HG03575 (cell line): ENCODE measurements around the gene HHEX.
"Not testable (repeated sequence)": the region's sequence is repeated elsewhere in the genome, so short reads cannot be mapped to it uniquely, and the experiment has no call there.

Experiments
- ATAC-seq: cut with Tn5 transposase; IDR thresholded peaks from one replicate; pipeline ENCODE4 v1.9.1; 2021; ENCODE audit not compliant: unreplicated experiment, insufficient number of reproducible peaks, low FRiP score; ENCODE audit errors: extremely low read depth

The HHEX gene

DNA sequence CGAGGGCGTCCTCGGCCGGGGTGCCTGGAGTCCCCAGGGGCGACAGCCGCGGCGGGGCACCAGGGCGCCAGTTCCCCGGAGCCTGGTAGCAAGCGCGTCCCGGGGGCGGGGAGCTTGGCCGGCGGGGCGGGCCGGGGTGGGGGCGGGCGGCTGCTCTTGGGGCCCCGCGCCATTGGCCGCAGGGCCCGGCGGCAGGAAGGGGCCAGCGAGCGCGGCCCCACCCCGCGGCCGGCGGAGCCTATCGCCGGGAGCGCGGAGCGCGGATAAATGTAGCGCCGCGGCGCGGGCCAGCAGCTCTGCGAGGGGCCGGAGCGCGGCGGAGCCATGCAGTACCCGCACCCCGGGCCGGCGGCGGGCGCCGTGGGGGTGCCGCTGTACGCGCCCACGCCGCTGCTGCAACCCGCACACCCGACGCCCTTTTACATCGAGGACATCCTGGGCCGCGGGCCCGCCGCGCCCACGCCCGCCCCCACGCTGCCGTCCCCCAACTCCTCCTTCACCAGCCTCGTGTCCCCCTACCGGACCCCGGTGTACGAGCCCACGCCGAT lies at the start of gene HHEX:
Gene HHEX, plus strand, starts transcription at position 293 of the 548 bp plus-strand sequence. Its CDS starts 32 bp downstream, at position 325.
- no peak for ATAC-seq

DNA sequence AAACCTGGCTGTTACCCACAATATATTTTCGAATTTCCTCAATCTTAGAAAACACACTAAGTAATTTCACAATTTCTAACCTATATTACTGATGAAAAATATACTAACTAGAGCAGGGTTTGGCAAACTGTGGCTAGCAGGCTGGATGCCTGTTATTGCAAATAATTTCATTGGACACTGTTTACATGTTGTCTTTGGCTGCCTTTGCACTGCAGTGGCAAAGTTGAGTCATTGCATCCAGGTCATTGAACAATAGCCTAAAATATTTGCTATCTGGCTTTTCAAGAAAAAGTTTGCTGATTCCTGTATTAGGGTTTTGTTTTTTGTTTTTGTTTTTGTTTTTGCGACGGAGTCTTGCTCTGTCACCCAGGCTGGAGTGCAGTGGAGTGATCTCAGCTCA lies 49.6 kb upstream of the HHEX start:
- ATAC-seq, result no peak

DNA sequence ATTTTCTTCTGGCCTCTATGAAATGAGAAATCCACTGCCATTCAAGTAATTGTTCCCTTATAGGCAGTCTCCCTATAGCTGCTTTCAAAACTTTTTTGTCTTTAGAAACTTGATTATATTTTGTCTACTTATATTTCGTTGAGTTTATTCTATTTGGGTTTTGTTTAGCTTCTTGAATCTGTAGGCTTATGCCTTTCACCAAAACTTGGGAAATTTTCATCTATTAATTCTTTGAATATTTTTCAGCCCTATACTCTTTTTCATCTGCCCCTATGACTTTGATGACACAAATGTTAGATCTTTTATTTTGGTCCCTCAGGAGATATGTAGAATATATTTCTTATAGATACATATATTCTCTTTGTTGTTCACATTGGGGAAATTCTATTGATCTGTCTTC lies 48.3 kb upstream of the HHEX start:
- ATAC-seq, result no peak

- ATAC-seq, result no peak
These were observed 44.8 kb upstream of the HHEX start for GRCh38 chr10:92644921-92645320.

DNA sequence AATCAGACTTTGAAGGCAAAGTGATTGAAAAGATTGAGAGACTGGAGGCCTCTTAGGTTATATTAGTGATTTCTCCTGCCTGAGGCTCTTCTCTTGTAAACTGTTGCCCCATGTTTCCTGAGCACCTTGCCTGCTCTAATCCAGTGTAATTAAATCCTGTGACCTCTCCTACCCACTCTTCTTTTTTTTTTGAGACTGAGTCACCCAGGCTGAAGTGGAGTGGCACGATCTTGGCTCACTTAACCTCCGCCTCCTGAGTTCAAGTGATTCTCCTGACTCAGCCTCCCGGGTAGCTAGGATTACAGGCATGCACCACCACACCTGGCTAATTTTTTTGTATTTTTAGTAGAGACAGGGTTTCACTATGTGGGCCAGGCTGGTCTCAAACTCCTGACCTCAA lies 38.9 kb upstream of the HHEX start:
- not testable (repeated sequence) for ATAC-seq

DNA sequence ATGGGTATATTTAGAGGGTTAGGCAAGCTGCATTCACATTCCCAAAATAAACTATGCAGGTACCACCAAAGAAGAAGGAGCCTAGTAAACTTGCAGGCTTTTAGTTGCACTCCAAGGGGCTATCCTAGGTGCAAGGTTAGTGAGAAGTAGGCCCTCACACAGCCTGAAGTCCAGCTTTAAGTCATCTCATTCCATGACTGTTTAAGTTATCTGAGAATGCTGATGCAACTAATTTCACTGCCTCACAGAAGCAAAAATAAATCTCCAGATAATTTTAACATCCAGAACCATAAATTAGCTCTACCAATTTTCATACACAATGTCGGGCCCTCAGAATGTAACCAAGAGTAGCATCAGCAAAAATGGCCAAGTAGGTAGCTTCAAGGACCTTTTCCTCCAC lies 34.3 kb upstream of the HHEX start:
- no peak for ATAC-seq

- ATAC-seq, result no peak
These were observed 33.3 kb upstream of the HHEX start for GRCh38 chr10:92656266-92656961.

GRCh38 chr10:92657024-92657423 lies 32.7 kb upstream of the HHEX start:
- no peak for ATAC-seq

GRCh38 chr10:92662848-92663247 lies 26.9 kb upstream of the HHEX start:
- no peak for ATAC-seq

DNA sequence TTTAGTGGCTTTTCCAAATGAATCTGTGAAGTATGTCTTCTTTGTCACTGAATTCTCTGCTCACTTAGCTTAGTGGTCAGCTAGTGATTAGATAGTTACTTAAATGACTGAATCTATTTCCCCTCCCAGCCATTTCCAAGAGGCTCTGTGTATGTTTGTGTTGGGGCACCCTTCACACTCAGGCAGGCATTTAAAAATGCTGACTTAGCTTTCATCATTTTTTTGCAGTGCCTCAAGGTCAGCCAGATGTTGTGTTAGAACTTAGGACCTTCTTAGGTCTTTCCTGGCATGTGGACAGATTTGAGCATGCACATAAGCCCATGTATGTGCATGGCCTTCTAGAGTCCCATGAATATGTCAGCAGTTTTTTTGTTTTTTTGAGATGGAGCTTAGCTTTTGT lies 25.4 kb upstream of the HHEX start:
- no peak for ATAC-seq

- ATAC-seq, result no peak
These were observed 22.7 kb upstream of the HHEX start for GRCh38 chr10:92667078-92667477.

DNA sequence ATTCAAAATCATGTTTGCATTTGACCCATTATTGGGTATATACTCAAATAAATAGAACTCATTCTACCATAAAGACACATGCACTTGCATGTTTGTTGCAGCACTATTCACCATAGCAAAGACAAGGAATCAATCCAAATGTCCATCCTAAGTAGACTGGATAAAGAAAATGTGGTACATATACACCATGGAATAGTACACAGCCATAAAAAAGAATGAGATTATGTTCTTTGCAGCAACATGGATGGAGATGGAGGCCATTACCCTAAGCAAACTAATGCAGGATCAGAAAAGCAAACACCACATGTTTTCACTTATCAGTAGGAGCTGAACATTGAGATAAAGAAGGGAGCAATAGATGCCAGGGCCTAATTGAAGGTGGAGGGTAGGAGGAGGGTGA lies 12.0 kb upstream of the HHEX start:
- no peak for ATAC-seq

- ATAC-seq, result no peak
These were observed 11.5 kb upstream of the HHEX start for GRCh38 chr10:92678206-92678605.

GRCh38 chr10:92681306-92681834 lies 8.4 kb upstream of the HHEX start:
- no peak for ATAC-seq

- no peak for ATAC-seq
These were observed 1.2 kb upstream of the HHEX start for GRCh38 chr10:92688573-92688926.

DNA sequence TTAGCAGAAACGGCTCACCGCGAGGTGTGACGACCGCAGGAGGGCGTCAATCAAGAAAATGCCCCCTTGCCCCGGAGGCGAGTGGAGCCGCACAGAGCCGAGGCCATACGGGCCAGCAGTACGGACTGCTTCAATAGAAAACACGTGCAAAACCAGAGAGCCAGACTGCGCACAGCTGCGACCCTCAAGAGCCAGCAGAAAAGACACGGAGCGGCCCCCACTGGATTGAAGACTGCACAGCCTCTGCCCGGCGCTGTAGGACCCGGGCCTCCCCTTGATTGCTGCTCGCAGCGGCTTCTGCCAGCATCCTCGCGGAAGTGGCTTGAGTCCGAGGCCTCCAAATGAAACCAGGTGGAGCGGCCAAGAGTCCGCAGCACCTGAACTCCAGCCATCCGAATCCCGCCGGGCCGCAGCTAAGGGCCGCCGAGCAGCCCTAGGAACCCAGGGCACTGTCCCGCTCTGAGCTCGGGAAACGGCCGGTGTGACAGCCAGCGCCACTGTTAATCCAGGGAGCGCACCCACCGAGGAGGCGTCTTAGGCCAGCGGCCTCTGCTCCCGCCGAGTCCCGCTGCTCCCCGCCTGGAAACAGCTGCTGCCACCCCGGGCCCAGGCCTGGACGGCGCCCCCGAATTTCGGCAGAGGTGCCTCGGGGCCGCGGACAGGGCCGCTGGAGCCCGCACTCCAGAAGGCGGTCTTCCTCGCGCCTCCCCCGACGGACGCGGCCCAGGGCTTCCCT lies 660 bp upstream of the HHEX start:
- no peak for ATAC-seq

DNA sequence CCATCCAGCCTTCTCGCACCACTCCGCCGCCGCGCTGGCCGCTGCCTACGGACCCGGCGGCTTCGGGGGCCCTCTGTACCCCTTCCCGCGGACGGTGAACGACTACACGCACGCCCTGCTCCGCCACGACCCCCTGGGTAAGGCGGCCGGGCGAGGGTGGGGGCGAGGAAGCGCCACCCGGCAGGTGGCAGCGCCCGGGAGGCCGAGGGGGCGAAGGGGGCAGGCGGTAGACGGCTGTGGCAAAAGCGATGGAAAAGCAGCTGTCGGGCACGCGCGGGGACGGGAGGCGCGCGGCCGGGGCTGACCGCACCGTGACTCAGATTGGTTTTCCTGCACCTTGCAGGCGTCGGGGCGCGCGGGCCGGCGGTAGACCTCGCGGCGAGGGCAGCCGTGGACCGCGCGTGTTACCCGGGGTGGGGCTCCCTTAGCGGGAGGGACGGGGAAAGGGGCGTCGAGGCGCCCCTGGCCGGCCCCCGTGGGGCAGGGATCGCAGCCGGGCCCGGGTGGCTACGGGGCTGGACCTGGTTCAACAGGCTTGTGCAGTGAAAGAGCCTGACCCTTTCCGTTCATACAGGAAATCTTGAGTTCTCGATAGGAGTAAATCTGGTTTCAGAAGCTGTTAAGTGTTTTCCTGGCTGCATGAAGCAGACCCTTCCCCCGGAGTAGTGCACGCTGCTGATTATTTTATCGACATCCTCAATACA lies 608 bp downstream of the HHEX start:
- no peak for ATAC-seq

DNA sequence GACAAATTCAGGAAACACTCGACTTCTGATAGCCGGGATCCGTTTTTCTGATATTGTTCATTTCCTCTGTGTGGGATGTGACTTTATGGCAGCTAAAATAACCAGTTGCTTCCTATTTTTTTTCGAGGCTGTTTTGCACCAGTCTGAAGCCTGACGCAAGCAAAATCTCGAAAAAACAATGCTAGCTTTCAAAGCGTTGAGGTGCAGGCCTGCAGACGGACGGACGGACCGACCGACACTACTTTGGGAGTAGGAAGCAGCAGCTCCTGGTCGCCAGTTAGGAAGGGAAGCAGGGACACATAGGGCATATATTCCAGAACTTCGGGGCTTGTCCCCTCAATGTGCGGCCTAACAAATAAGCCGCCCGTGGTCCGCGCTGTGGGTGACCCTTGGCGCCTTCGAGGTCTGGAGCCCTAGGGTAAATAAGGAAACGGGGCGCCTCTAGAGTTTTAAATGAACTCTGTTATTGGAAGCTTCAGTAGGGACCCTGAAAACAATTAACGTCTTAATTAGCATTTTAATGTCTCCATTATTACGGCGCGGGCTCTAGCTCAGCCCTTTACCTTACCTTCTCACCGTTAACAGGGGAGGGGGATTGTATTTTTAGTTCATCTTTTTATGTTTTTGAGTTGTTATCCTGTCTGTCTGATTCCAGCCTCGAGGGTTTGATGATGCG lies 1.3 kb downstream of the HHEX start:
- no peak for ATAC-seq

GRCh38 chr10:92691591-92692079 lies 1.9 kb downstream of the HHEX start:
- ATAC-seq, result no peak
